ENCODE results near the gene IL12A. TPM values are rescaled to one million over a fixed set of nuclear protein-coding genes. Genes with fewer than 3 reads are reported as not detected.

Gene IL12A
- total RNA-seq, result not detected

- TF ChIP-seq, protein P1, sequence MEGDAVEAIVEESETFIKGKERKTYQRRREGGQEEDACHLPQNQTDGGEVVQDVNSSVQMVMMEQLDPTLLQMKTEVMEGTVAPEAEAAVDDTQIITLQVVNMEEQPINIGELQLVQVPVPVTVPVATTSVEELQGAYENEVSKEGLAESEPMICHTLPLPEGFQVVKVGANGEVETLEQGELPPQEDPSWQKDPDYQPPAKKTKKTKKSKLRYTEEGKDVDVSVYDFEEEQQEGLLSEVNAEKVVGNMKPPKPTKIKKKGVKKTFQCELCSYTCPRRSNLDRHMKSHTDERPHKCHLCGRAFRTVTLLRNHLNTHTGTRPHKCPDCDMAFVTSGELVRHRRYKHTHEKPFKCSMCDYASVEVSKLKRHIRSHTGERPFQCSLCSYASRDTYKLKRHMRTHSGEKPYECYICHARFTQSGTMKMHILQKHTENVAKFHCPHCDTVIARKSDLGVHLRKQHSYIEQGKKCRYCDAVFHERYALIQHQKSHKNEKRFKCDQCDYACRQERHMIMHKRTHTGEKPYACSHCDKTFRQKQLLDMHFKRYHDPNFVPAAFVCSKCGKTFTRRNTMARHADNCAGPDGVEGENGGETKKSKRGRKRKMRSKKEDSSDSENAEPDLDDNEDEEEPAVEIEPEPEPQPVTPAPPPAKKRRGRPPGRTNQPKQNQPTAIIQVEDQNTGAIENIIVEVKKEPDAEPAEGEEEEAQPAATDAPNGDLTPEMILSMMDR (IDR thresholded peaks at IDR 0.05; ENCODE audit: low read depth), result no peak
Observed at GRCh38 chr3:159988617-159989271, at the start of gene IL12A. IL12A (plus strand) TSS chr3:159988835.

GRCh38 chr3:159941038-159942000 lies 47.3 kb upstream of the IL12A start:
- TF ChIP-seq, protein P1 (IDR thresholded peaks at IDR 0.05; ENCODE audit: low read depth), result no peak

DNA sequence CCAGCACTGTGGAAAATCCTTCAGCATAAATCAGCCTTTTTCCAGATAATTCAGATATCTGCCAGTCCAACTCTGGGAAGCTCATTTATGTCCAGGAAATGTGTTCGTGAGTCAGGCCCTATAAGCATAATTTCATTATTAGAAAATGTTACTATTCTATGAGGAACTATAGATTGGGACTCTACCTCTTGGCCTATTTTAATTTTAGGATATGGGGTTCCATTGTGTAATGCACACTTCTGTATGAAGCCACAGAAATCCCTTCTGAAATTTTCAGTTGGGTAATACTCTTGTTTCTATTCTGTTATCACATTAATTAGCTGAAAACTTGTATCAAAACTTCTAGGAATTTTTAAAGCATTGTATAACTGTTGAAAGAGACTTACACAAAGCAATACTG lies 43.9 kb upstream of the IL12A start:
- TF ChIP-seq, protein P1 (IDR thresholded peaks at IDR 0.05; ENCODE audit: low read depth), result no peak

DNA sequence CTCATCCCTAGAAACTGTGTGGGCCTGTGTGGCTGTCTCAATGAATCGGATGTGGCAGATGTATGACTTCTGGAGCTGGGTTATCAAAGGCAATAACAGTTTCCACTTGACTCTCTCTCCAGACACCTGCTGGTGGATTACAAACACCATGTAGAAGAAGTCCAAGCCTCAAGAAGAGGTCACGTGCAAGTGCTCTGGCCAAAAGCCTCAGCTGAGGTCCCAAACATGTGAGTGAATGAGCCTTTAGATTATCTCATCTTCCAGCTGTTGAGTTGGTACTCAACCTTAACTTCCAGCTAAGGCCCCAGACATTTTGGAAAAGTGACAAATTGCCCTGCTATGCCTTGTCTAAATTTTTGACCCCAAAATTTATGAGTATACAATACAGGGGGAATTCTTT lies 42.7 kb upstream of the IL12A start:
- TF ChIP-seq, protein P1 (IDR thresholded peaks at IDR 0.05; ENCODE audit: low read depth), result no peak

GRCh38 chr3:159947220-159947619 lies 41.4 kb upstream of the IL12A start:
- TF ChIP-seq, protein P1 (IDR thresholded peaks at IDR 0.05; ENCODE audit: low read depth), result no peak

DNA sequence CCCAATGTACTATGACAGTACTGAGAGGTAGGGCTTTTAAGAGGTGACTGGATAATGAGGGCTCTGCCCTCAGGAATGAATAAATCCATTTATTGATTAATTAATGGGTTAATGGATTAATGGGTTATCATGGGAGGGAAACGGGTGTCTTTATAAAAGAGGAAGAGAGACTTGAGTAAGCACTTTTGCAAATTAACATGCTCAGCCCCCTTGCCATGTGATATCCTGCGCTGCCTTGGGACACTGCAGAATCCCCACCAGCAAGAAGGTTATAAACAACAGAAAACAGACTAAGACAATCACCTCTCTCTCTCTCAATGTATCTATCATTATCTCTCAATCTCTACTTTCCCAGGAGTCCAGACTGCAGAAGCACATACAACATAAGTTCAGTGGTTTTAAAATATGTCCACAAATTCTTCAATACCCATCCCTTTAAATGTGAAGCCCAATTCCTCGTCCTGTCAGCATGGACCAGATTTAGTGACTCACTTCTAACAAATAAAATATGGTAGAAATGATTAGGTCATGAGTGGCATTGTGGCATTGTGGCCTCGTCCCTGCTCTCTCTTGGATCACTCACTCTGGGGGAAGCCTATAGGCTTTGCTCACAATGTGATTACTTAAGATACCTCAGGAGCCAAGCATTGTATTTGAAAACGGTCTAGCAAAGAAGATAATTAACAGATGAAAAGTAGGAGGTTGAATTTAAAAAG lies 40.0 kb upstream of the IL12A start:
- TF ChIP-seq, protein P1 (IDR thresholded peaks at IDR 0.05; ENCODE audit: low read depth), result no peak

Data from subcutaneous adipose tissue (tissue), 4 donors.